ENCODE data around the gene LRRK1. TPM values are rescaled to one million over a fixed set of nuclear protein-coding genes. Genes with fewer than 3 reads are reported as not detected.

The LRRK1 gene
- total and polyA plus RNA-seq, 7 donors = 7.1 to 27.4 (median 10.2) TPM

DNA sequence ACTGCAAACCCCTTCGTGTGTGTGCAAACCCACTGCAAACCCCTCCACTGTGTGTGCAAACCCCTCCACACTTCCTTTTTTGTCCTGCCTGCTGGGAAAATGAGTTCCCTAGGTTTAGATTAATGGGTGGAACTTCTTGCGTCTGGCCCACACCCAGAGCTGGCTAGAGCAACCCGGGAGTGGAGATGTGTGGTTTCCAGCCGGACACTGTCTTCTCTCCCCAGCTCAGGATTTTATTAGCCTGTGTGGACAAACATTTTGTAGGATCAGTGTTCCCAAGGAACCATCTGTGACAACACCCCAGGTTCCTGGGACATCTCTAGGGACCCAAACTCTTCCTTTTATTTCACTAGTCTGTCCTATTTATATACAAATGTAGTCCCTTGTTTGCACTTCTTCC is 9.6 kb upstream of the LRRK1 start:
- no peak for DNase-seq
- Histone ChIP-seq H3K27me3 (no peaks in the 10 kb centered on the region), H3K4me1 (peaks cover 0 to 7% (median 0%) of the 10 kb centered on the region in 4 donors), H3K36me3 (peaks cover 0 to 9% (median 0%) of the 10 kb centered on the region in 4 donors), H3K9me3 (no peaks in the 10 kb centered on the region), H3K27ac (peak overlapping the region in 1 of 4 donors; percentile 42), H3K4me3 (no peak overlapping the region)
- 61 to 77% methylated on average over 4 of the region's 4 CpGs for WGBS, 2 donors
- TF ChIP-seq EP300 (IDR thresholded peaks at IDR 0.05) (no peak), CTCF (IDR thresholded peaks at IDR 0.05) (no peak), POLR2A (IDR thresholded peaks at IDR 0.05) (no peak), POLR2AphosphoS5 (IDR thresholded peaks at IDR 0.05) (peak in 1 of 4 donors; percentile 12)
- intact Hi-C loops (cut with DNase I) = no loop called here

DNA sequence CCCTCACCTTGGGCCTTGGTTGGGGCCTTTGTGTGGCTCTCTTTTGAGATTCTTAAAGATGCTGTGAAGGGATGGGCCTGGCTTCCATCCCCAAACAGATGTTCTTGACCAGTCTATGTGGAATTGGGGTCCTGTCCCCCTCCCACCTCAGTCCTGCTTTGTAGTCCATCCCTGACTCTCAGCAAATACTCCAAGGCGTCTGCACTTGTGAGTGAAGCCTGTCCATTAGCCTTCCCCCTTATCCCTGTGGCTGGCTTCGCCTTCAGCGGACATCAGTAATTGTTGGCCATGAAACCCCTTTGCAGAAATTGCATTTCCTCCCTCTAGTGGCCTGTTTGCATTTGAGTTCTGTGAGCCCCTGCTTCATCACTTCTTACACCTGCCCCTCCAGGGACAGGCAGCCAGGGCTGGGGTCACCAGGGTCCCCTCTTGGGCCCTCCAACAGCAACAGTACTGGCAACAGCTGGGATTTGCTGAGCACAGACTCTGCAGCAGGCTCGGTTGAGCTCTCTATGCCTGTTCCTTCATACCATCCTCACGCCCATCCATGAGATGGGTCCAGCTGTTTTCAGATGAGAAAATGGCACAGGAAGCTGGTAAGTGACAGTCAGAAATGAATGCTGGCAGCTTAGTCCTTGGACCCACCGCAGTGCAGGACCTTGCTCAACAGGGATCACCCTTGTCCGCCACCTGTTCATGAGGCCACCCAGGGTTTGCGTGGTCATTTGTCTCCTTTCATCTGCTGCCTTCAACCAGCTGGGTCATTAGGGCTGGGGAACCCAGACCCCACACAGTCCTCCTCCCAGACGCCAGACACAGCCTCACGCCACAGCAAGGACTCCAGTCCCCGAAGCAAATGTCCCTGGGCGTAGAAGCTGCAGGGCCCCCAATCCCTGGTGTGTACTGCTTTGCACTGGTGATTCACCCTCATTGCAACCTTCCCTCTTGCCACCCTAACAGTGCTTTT is 8.9 kb upstream of the LRRK1 start:
- Histone ChIP-seq H3K9me3 (no peaks in the 10 kb centered on the region), H3K27me3 (no peaks in the 10 kb centered on the region), H3K27ac (peak overlapping the region in 1 of 4 donors; percentile 42), H3K4me3 (no peak overlapping the region), H3K36me3 (peaks cover 0 to 9% (median 0%) of the 10 kb centered on the region in 4 donors), H3K4me1 (peaks cover 0 to 7% (median 0%) of the 10 kb centered on the region in 4 donors)
- intact Hi-C loops (cut with DNase I) = no loop called here
- TF ChIP-seq POLR2A (IDR thresholded peaks at IDR 0.05) = no peak
- no peak for TF ChIP-seq CTCF (IDR thresholded peaks at IDR 0.05)
- TF ChIP-seq EP300 (IDR thresholded peaks at IDR 0.05) = no peak
- TF ChIP-seq POLR2AphosphoS5 (IDR thresholded peaks at IDR 0.05) = no peak
- 85 to 89% methylated on average over 12 of the region's 12 CpGs for WGBS, 2 donors
- DNase-seq = no peak

- Histone ChIP-seq H3K9me3 (no peaks in the 10 kb centered on the region), H3K36me3 (peaks cover 0 to 9% (median 0%) of the 10 kb centered on the region in 4 donors), H3K27me3 (no peaks in the 10 kb centered on the region), H3K4me1 (peaks cover 0 to 7% (median 0%) of the 10 kb centered on the region in 4 donors), H3K27ac (no peak overlapping the region), H3K4me3 (no peak overlapping the region)
- WGBS, 2 donors = 85 to 92% methylated on average over 10 of the region's 10 CpGs
- no peak for DNase-seq
- TF ChIP-seq CTCF (IDR thresholded peaks at IDR 0.05) = no peak
- intact Hi-C loops (cut with DNase I) = no loop called here
Measured at GRCh38 chr15:100911086-100911485, 8.1 kb upstream of the LRRK1 start.

GRCh38 chr15:100913961-100914360 is 5.2 kb upstream of the LRRK1 start:
- no peaks in the 10 kb centered on the region for H3K27me3 ChIP-seq
- H3K9me3 ChIP-seq = no peaks in the 10 kb centered on the region
- DNase-seq = peak; percentile 61
- intact Hi-C loops (cut with DNase I) = no loop called here
- 78 to 85% methylated on average over 4 of the region's 4 CpGs for WGBS, 2 donors
- H3K36me3 ChIP-seq = no peaks in the 10 kb centered on the region
- TF ChIP-seq POLR2A (IDR thresholded peaks at IDR 0.05) (no peak), EP300 (IDR thresholded peaks at IDR 0.05) (no peak), POLR2AphosphoS5 (IDR thresholded peaks at IDR 0.05) (no peak)
- H3K27ac ChIP-seq = no peak overlapping the region
- H3K4me1 ChIP-seq = peaks cover 0 to 22% (median 12%) of the 10 kb centered on the region in 4 donors
- no peak overlapping the region for H3K4me3 ChIP-seq

DNA sequence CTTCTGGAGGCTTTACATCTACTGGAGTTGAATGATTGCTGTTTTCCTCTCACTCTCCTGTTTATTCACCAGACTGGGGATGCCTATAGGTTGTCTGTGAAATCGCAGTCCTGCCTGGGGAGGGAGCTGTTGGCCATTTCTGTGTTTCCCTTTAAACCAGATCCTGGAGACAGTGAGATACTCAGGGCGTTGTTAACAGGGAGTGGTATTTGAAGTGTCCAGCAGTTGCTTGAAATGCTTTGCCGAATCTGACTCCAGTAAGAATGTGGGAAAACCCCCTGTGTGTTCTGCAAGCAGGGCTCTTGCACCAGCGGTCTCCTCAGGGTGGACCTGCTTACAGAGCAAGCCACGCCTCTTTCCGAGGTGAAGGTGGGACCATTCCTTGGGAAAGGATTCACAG is 4.3 kb upstream of the LRRK1 start:
- TF ChIP-seq POLR2AphosphoS5 (IDR thresholded peaks at IDR 0.05) (no peak), POLR2A (IDR thresholded peaks at IDR 0.05) (no peak), EP300 (IDR thresholded peaks at IDR 0.05) (no peak), CTCF (IDR thresholded peaks at IDR 0.05) (no peak)

More for the DNA sequence above, 4.3 kb upstream of the LRRK1 start:
- Histone ChIP-seq H3K27ac (no peak overlapping the region), H3K4me3 (no peak overlapping the region), H3K9me3 (no peaks in the 10 kb centered on the region), H3K27me3 (no peaks in the 10 kb centered on the region), H3K4me1 (peaks cover 0 to 21% (median 14%) of the 10 kb centered on the region in 4 donors), H3K36me3 (no peaks in the 10 kb centered on the region)
- intact Hi-C loops (cut with DNase I) = loop anchor here (5.0 kb wide), 1 partner anchor 288 kb away; no protein-coding TSS in a partner anchor
- no peak for DNase-seq
- WGBS, 2 donors = 79 to 84% methylated on average over 6 of the region's 6 CpGs

Data from sigmoid colon (tissue), 7 donors.